ENCODE data around the gene SALL3.

Gene SALL3

GRCh38 chr18:78965917-78966792, 13.5 kb upstream of the SALL3 start:
- DNase-seq, result no peak

GRCh38 chr18:78966793-78967106, 12.9 kb upstream of the SALL3 start:
- no peak for DNase-seq

- DNase-seq, result no peak
These were observed 11.9 kb upstream of the SALL3 start for GRCh38 chr18:78967692-78968091.

- DNase-seq, result no peak
These were observed 9.9 kb upstream of the SALL3 start for GRCh38 chr18:78969574-78970315.

- DNase-seq, result no peak
These were observed 8.8 kb upstream of the SALL3 start for GRCh38 chr18:78970774-78971333.

- no peak for DNase-seq
These were observed 7.9 kb upstream of the SALL3 start for GRCh38 chr18:78971511-78972245.

- no peak for DNase-seq
These were observed 7.2 kb upstream of the SALL3 start for GRCh38 chr18:78972385-78972918.

- DNase-seq, result no peak
These were observed 6.7 kb upstream of the SALL3 start for GRCh38 chr18:78972930-78973331.

- DNase-seq, result no peak
These were observed 6.1 kb upstream of the SALL3 start for GRCh38 chr18:78973357-78974083.

- DNase-seq, result no peak
These were observed 5.4 kb upstream of the SALL3 start for GRCh38 chr18:78974115-78974761.

GRCh38 chr18:78975292-78975691, 4.3 kb upstream of the SALL3 start:
- no peak for DNase-seq

GRCh38 chr18:78975699-78976335, 3.8 kb upstream of the SALL3 start:
- no peak for DNase-seq

GRCh38 chr18:78976765-78977636, 2.6 kb upstream of the SALL3 start:
- no peak for DNase-seq

- DNase-seq, result no peak
These were observed 1.8 kb upstream of the SALL3 start for GRCh38 chr18:78977637-78978348.

- no peak for DNase-seq
These were observed 1.1 kb upstream of the SALL3 start for GRCh38 chr18:78978349-78979055.

GRCh38 chr18:78979056-78979729, 425 bp upstream of the SALL3 start:
- no peak for DNase-seq

- no peak for DNase-seq
These were observed 707 bp downstream of the SALL3 start for GRCh38 chr18:78980279-78980771.

- DNase-seq, result no peak
These were observed 1.3 kb downstream of the SALL3 start for GRCh38 chr18:78980777-78981380.
